Measurements from ENCODE around the gene SCAP. TPM values are rescaled to one million over a fixed set of nuclear protein-coding genes. Genes with fewer than 3 reads are reported as not detected.

The SCAP gene
- polyA plus RNA-seq, 1 experiment: 30.2 TPM

- DNase-seq (ENCODE audit: low read depth): no peak
- Histone ChIP-seq H3K27me3 (ENCODE audit: control insufficient read depth, insufficient read depth, low read length) (no peaks in the 10 kb centered on the region), H3K36me3 (ENCODE audit: control insufficient read depth, insufficient read depth, low read length) (peaks cover 68% of the 10 kb centered on the region), H3K4me3 (ENCODE audit: low read depth, low read length) (no peak overlapping the region)
- ChIA-PET CTCF (interaction anchor here (3.3 kb wide), 1 partner anchor 10 kb away, joined by 19 read pairs; no protein-coding TSS in a partner anchor), POLR2A (no interaction called here)
- TF ChIP-seq CTCF (IDR thresholded peaks at IDR 0.05; ENCODE audit: insufficient read depth, low read depth, low read length): no peak
Measured at GRCh38 chr3:47410801-47411646, 64.7 kb downstream of the SCAP start.

GRCh38 chr3:47410417-47410720, 65.4 kb downstream of the SCAP start:
- no peak for TF ChIP-seq CTCF (IDR thresholded peaks at IDR 0.05; ENCODE audit: insufficient read depth, low read depth, low read length)
- ChIA-PET POLR2A (no interaction called here), CTCF (no interaction called here)
- no peak overlapping the region for H3K4me3 ChIP-seq (ENCODE audit: low read depth, low read length)
- DNase-seq (ENCODE audit: low read depth): no peak
- peaks cover 67% of the 10 kb centered on the region for H3K36me3 ChIP-seq (ENCODE audit: control insufficient read depth, insufficient read depth, low read length)
- no peaks in the 10 kb centered on the region for H3K27me3 ChIP-seq (ENCODE audit: control insufficient read depth, insufficient read depth, low read length)

GRCh38 chr3:47409688-47410416, 65.9 kb downstream of the SCAP start:
- DNase-seq (ENCODE audit: low read depth): no peak
- POLR2A ChIA-PET: no interaction called here
- Histone ChIP-seq H3K4me3 (ENCODE audit: low read depth, low read length) (no peak overlapping the region), H3K36me3 (ENCODE audit: control insufficient read depth, insufficient read depth, low read length) (peaks cover 64% of the 10 kb centered on the region), H3K27me3 (ENCODE audit: control insufficient read depth, insufficient read depth, low read length) (no peaks in the 10 kb centered on the region)
- no peak for TF ChIP-seq CTCF (IDR thresholded peaks at IDR 0.05; ENCODE audit: insufficient read depth, low read depth, low read length)
- CTCF ChIA-PET: interaction anchor here (1.0 to 7.2 kb wide), 3 partner anchors 11 to 66 kb away, joined by 3 to 44 read pairs (median 6); partner anchors contain the start of gene SCAP

GRCh38 chr3:47409284-47409683, 66.5 kb downstream of the SCAP start:
- ChIA-PET POLR2A (no interaction called here), CTCF (interaction anchor here (0.7 to 7.2 kb wide), 4 partner anchors 11 to 368 kb away, joined by 3 to 44 read pairs (median 4); partner anchors contain the start of gene SCAP)
- Histone ChIP-seq H3K36me3 (ENCODE audit: control insufficient read depth, insufficient read depth, low read length) (peaks cover 61% of the 10 kb centered on the region), H3K27me3 (ENCODE audit: control insufficient read depth, insufficient read depth, low read length) (no peaks in the 10 kb centered on the region), H3K4me3 (ENCODE audit: low read depth, low read length) (no peak overlapping the region)
- DNase-seq (ENCODE audit: low read depth): no peak
- TF ChIP-seq CTCF (IDR thresholded peaks at IDR 0.05; ENCODE audit: insufficient read depth, low read depth, low read length): no peak

GRCh38 chr3:47408839-47409229, 66.9 kb downstream of the SCAP start:
- Histone ChIP-seq H3K4me3 (ENCODE audit: low read depth, low read length) (no peak overlapping the region), H3K36me3 (ENCODE audit: control insufficient read depth, insufficient read depth, low read length) (peaks cover 56% of the 10 kb centered on the region), H3K27me3 (ENCODE audit: control insufficient read depth, insufficient read depth, low read length) (no peaks in the 10 kb centered on the region)
- ChIA-PET POLR2A (no interaction called here), CTCF (interaction anchor here (0.7 to 7.2 kb wide), 4 partner anchors 12 to 369 kb away, joined by 3 to 44 read pairs (median 4); partner anchors contain the start of gene SCAP)
- DNase-seq (ENCODE audit: low read depth): no peak
- no peak for TF ChIP-seq CTCF (IDR thresholded peaks at IDR 0.05; ENCODE audit: insufficient read depth, low read depth, low read length)
